ENCODE measurements around the gene ARHGEF4.
"Not testable (repeated sequence)": the region's sequence is repeated elsewhere in the genome, so short reads cannot be mapped to it uniquely, and the experiment has no call there.

The ARHGEF4 gene

GRCh38 chr2:131058214-131058843 is 221.6 kb downstream of the ARHGEF4 start:
- DNase-seq = no peak

GRCh38 chr2:131058920-131059319 is 222.2 kb downstream of the ARHGEF4 start:
- no peak for DNase-seq

- DNase-seq = no peak
Measured at GRCh38 chr2:131063501-131064283, 227.0 kb downstream of the ARHGEF4 start.

- no peak for DNase-seq
Measured at GRCh38 chr2:131064589-131065512, 228.1 kb downstream of the ARHGEF4 start.

- DNase-seq = no peak
Measured at GRCh38 chr2:131067465-131068125, 230.9 kb downstream of the ARHGEF4 start.

- DNase-seq = not testable (repeated sequence)
Measured at GRCh38 chr2:131068172-131068571, 231.5 kb downstream of the ARHGEF4 start.

- DNase-seq = not testable (repeated sequence)
Measured at GRCh38 chr2:131075578-131075977, 238.9 kb downstream of the ARHGEF4 start.

GRCh38 chr2:131076707-131077106 is 240.0 kb downstream of the ARHGEF4 start:
- DNase-seq = no peak

GRCh38 chr2:131077182-131077846 is 240.6 kb downstream of the ARHGEF4 start:
- no peak for DNase-seq

- no peak for DNase-seq
Measured at GRCh38 chr2:131077966-131078365, 241.3 kb downstream of the ARHGEF4 start.

GRCh38 chr2:131079931-131080330 is 243.2 kb downstream of the ARHGEF4 start:
- not testable (repeated sequence) for DNase-seq

- DNase-seq = no peak
Measured at GRCh38 chr2:131081190-131081589, 244.5 kb downstream of the ARHGEF4 start.

GRCh38 chr2:131085646-131086045 is 248.9 kb downstream of the ARHGEF4 start:
- no peak for DNase-seq

GRCh38 chr2:131092458-131093005 is 255.8 kb downstream of the ARHGEF4 start:
- no peak for DNase-seq

GRCh38 chr2:131093006-131093695 is 256.4 kb downstream of the ARHGEF4 start, which contains the start of gene FAM168B:
Gene FAM168B, minus strand, starts transcription at chr2:131093460. Its CDS starts 10,814 bp downstream, at chr2:131082646.
- DNase-seq = peak; percentile 62

GRCh38 chr2:131093696-131094462 is 257.2 kb downstream of the ARHGEF4 start:
- DNase-seq = no peak

GRCh38 chr2:131094463-131095281 is 258.0 kb downstream of the ARHGEF4 start:
- DNase-seq = no peak

Measured in NCI-H2107 (cell line).